ENCODE results near the gene CARD9.

The CARD9 gene

DNA sequence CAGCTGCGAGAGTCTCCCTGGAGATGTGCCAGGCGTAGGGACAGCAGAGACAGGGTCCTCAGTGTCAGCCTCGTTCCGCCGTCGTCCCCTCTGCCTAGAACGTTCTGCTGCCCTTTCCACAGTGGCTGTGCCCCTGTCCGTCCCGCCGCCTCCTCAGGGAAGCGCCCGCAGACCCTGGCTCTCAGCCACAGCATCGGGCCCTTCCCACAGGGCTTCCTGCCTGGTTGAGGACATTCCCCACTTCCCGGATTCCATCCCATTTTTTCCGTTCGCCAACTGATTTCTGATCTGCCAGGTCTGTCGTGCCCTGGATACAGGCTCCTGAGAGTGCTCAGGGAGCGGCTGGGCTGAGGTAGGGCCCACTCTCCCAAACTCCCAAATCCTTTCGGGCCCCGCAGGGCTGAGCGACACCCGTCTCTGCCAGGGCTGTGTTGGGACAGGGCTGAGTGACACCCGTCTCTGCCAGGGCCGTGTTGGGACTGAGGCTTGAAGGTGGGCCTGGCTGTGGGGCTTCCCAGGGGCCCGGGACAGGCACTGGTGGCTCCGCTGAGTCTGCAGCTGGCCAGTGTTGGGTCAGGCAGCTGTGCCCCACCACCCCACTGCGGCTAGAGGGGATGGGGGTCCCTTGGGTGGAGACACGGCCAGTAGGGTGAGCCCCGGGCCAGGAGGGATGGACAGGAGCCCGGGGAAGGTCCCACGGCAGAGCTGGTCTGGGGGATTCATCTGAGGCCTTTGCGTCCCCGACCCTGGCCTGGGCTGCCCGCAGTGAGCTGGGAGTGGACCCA, 25.8 kb downstream of the CARD9 start:
- no peak for DNase-seq (ENCODE audit: low read depth)

DNA sequence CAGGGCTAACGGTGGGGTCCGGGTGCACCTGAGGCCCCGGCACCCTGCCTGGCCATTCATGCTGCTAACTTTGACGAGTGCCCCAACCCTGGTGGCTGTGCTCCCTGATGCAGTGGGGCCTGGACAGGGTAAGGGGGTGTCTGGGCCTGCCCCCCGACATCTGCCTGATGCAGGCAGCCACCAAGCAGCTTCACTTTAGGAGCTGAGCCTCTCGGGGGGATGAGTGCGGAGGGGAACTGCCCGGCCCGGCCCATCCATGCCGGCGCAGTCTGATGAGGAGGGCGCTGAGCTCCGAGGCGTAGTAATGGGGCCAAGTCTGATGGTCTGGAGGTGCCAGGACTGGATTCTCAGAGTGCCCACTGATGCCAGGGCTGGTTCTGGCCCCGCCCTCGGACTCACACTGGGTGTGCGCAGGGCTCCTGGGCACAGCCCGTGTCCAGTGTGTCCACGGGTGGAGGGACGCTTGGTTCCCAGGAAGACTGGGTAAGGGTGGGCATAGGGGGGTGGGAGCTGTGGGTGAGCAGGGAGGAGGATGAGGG, 26.5 kb downstream of the CARD9 start:
- no peak for DNase-seq (ENCODE audit: low read depth)

- DNase-seq (ENCODE audit: low read depth), result no peak
These were observed 27.4 kb downstream of the CARD9 start for GRCh38 chr9:136346157-136346481.

DNA sequence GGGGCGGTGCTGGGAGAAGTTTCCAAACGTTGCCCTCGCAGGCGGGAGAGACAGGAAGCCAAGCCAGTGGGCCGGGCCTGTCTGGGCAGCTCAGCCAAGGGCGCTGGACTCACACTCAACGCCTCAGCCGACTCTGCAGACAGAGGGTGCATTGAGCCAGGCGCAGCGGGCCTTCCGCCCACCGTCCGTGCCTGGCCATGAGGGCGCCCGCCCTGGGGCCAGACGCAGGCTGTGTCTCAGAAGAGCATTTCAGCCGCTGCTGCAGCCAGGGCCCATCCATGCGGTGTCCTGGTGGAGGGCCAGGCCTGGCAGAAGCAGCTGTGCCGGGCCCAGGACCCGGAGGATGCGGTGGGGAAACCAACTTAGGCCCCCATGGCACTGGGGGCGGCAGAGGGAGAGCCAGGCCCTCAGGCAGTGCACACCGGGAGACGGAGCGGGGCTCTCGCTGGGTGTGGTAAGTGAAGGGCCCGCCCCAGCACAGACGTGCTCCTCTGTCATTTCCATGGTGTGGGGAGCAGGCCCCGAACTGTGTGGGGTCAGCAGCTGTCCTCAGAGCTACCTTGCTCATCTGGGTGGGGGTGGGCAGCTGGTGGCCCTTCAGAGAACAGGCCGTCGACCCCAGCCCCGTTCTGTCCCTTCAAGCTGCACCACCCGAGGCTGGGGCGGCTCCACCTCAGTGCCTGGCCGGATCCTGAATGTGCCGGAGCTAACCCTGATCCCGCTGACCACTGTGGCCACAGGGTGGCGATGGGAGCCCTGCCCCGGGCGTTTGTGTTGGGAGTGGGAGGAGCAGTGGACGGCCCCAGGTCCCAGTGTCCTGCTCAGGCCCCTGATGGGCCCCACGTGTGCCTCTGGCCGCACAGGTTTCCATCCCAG, 27.9 kb downstream of the CARD9 start:
- DNase-seq (ENCODE audit: low read depth), result no peak

DNA sequence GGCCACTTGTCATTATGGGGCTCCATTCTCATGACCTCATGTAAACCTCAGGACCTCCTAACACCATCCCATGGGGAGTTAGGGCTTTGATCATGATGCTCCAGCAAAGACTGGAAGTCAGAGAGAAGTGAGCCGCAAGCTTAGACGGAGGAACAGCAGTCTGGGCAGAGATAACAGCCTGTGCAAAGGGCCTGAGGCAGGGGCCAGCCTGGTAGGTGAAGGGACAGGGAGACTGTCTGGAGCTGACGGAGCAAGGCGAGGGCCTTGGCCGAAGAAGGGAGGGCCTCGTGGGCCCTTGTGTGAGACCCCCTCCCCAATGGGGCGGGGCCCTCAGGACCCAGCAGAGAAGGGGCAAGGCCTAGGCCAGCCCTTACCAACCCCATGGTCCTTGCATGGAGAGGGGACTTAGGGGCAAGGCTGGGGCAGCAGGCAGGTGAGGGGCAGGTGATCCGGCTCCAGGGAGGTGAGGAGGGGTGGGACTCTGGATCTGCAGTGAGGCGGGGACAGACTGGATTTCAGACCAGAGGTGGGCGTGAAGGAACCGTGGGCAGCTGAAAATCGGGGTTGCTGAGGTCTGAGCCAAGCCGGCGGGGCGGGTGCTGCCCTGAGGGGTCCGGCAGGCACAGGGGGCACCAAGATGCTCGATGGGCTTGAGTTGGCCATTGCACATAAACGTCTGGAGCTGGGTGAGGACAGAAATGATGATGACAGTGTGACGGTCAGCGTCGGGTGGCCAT, 28.8 kb downstream of the CARD9 start:
- DNase-seq (ENCODE audit: low read depth), result no peak

- DNase-seq (ENCODE audit: low read depth), result no peak
These were observed 29.6 kb downstream of the CARD9 start for GRCh38 chr9:136343884-136344269.

- DNase-seq (ENCODE audit: low read depth), result no peak
These were observed 30.2 kb downstream of the CARD9 start for GRCh38 chr9:136343121-136343883.

GRCh38 chr9:136342181-136343120, 31.0 kb downstream of the CARD9 start:
- DNase-seq (ENCODE audit: low read depth), result peak; percentile 89

- no peak for DNase-seq (ENCODE audit: low read depth)
These were observed 31.7 kb downstream of the CARD9 start for GRCh38 chr9:136341769-136342168.

- no peak for DNase-seq (ENCODE audit: low read depth)
These were observed 32.3 kb downstream of the CARD9 start for GRCh38 chr9:136341042-136341655.

DNA sequence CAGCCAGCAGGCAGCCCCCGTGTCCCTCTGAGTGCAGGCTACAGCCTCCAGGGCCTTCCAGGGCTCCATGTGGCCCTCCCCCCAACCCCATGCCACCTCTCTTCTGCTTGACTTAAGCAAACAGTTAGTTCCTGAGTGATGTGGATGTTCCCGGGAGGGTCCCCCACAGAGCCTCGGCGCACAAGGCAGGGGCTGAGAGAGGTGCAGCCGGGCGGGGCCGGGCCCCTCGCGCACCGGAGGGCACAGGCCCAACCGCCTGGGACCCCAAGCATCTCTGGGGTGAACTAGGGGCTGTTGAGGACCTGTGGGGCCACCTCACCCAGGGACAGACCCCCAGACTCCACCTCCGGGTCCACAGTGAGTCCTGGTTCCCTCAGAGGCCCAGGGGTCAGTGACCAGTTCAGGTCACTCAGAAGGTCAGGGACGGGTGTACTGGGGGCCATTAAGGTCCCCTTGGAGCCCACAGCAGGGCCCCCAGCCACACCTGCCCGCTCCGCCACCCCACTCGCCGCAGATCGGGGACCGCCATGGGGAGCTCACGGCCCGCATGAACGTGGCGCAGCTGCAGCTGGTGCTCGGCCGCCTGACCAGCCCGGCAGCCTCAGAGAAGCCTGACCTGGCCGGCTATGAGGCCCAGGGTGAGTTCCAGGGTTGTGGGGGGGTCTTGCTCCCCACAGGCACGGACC, 33.0 kb downstream of the CARD9 start:
- no peak for DNase-seq (ENCODE audit: low read depth)

DNA sequence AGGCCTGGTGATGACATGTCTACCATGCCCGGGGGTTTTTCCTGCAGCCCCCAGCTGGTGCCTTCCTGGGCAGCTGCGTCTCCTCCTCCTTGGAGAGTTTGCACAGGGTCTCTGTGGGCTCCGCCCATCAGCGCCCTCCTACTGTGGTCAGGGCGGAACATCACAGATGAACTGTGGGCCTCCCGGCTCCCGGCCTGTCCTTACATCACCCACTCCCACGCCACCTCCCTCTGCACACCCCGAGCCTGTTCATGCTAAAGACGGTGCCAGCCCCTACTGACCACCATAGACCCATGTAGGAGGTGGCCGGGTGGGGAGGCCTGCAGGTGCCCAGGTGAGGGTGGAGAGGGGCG, 33.5 kb downstream of the CARD9 start:
- no peak for DNase-seq (ENCODE audit: low read depth)

GRCh38 chr9:136339173-136339957, 34.1 kb downstream of the CARD9 start:
- peak; percentile 52 for DNase-seq (ENCODE audit: low read depth)

- no peak for DNase-seq (ENCODE audit: low read depth)
These were observed 35.0 kb downstream of the CARD9 start for GRCh38 chr9:136338511-136338910.

DNA sequence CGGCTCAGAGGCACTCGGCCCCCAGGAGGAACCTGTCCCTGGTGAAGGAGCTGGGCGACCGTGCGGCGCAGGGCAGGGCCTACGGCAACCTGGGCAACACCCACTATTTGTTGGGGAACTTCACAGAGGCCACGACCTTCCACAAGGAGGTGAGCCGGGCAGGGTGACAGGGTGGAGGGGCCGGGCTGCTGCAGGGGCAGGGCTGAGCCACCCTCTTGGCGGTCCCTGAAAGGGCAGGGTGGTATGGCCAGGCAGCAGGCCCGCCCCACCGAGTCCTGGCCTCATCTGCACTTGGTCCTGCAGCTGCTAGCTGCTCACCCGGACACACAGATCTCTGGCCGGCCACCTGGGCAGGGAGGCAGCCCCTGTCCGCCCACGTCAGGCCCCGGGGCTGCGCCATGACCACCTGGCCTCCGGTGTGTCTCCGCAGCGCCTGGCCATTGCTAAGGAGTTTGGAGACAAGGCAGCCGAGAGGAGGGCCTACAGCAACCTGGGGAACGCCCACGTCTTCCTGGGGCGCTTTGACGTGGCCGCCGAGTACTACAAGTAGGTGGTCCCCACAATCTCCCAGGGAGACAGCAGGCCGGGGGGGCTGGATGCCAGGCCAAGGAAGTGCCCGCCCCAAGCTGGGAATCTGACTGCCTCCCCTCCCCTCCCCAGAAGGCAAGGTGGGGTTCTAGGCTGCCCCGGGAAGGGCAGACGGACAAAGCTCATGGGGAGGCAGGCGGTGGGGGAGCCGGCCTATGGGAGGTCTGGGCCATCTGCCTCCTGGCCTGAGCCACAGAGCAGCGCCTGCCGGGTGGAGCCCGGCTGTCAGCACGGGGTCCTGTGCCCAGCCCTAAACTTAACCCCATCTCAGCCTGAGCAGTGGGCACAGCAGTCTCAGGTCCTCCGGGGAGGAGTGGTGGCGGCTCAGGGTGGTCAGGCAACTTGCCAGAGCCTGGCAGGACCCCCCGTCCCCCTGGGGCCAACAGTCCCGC, 35.8 kb downstream of the CARD9 start:
- no peak for DNase-seq (ENCODE audit: low read depth)

DNA sequence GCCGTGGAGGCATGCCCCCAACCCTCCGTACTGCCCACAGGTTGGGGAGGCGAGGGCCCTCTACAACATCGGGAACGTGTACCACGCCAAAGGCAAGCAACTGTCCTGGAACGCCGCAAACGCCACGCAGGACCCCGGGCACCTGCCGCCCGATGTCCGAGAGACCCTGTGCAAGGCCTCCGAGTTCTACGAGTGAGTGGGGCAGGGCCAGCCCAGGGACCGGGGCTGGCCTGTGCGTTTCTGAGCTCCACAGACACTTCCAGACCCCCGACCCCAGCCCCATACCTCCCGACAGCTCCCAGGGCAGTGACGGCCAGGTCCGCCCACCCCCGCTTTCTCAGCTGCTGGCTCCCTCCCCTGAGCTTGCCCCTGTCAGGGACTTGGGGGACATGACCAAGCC, 36.6 kb downstream of the CARD9 start:
- no peak for DNase-seq (ENCODE audit: low read depth)

DNA sequence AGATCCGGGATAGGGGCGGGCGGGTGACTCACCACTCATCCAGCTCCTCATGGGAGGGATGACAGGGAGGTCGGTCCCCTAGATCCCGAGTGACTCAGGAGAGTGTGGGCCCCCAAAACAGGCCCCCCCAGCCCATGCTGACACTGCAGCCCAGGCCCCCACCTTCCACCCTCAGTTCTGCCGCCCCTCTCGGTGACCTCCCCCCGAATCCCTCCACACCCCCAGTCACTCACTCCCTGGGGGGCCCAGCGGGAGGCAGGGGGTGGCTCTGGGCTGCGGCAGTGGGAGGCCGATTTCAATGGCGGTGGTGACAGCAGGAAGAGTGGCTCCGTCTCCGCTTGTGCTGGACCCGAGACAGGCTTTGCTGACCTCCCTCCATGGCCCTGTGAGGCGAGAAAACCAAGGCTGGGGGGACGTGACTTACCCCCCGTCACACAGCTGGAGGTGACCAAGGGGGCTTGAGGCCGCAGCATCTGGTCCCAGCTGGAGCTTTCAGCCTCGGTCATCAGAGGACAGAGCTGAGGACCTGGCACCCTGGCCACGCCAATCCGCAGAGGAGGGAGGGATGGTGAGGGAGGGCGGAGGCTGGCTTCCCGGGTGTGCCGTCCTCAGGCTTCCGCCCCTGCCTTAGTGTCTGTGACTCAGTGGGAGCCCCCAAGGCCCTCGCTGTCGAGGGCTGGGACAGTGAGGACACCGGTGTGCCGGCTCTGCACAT, 37.2 kb downstream of the CARD9 start:
- no peak for DNase-seq (ENCODE audit: low read depth)
